GM12878 (cell line): Measurements from ENCODE around the gene NCAPH2. TPM values are rescaled to one million over a fixed set of nuclear protein-coding genes. Genes with fewer than 3 reads are reported as not detected.

Source experiments
- ATAC-seq: fragments of 200-7000 bp; cut with Tn5 transposase; 3 replicates; pipeline ENCODE4 v1.9.1; 2020; ENCODE audit warnings: mild to moderate bottlenecking, moderate library complexity
- BruUV-seq: library from RNA; stranded (reverse); fragments of 400-500 nt; replicated peaks from 2 replicates; lab custom pipeline; 2021; lab: Mats Ljungman, UMichigan
- CTCF ChIA-PET: fragments of 300-600 bp; sonication (Branson Sonifier 250); formaldehyde crosslinking; extraction: SDS; loops from one replicate; lab custom pipeline; 2021; ENCODE audit warnings: inconsistent platforms; lab: Yijun Ruan, JAX
- POLR2A ChIA-PET: fragments of 350-600 bp; formaldehyde crosslinking; extraction: SDS; loops from one replicate; lab custom pipeline; 2021; ENCODE audit warnings: inconsistent platforms; lab: Charles Lee
- RAD21 ChIA-PET: fragments of 300-600 bp; sonication (Branson Sonifier 250); formaldehyde crosslinking; loops from one replicate; lab custom pipeline; 2023; ENCODE audit warnings: antibody characterized with exemption; ENCODE audit not compliant: unreplicated experiment; lab: Charles Lee
- SMC1A ChIA-PET: fragments of 300-600 bp; sonication (Branson Sonifier 250); formaldehyde crosslinking; loops from one replicate; lab custom pipeline; 2023; ENCODE audit not compliant: unreplicated experiment, uncharacterized antibody; lab: Charles Lee
- DNase-seq: peaks from one replicate; pipeline ENCODE4 v3.0.0-alpha.2; 2011; ENCODE audit warnings: low read depth, low spot score
- FAIRE-seq: peaks from 3 replicates; lab custom pipeline; 2011; peaks lifted over from hg19 to GRCh38; lab: Jason Lieb, UNC
- H2AFZ ChIP-seq: 2 replicates; pipeline ENCODE4 v1.6.0; 2011; ENCODE audit warnings: low read depth, low read length, control low read depth; ENCODE audit not compliant: control insufficient read depth
- H3K27ac ChIP-seq: 2 replicates; pipeline ENCODE4 v1.5.1; 2011; ENCODE audit warnings: control low read depth; ENCODE audit not compliant: control insufficient read depth, insufficient read depth
- H3K27me3 ChIP-seq, 2 experiments: replicated peaks in 1 of 2; 2 replicates each; pipeline versions ENCODE4 v1.6.0 to v1.6.1; 2011; ENCODE audit warnings: low read length in 1 of 2; ENCODE audit not compliant: control insufficient read depth in 2 of 2, insufficient read depth in 2 of 2
- H3K36me3 ChIP-seq, 2 experiments: 2 replicates each; pipeline ENCODE4 v1.5.1; 2011; ENCODE audit warnings: low read length in 1 of 2; ENCODE audit not compliant: control insufficient read depth in 2 of 2, insufficient read depth in 2 of 2
- H3K4me1 ChIP-seq: 2 replicates; pipeline ENCODE4 v1.6.1; 2011; ENCODE audit warnings: mild to moderate bottlenecking, low read length, moderate library complexity, mixed read lengths; ENCODE audit not compliant: control insufficient read depth, insufficient read depth
- H3K4me2 ChIP-seq: 2 replicates; pipeline ENCODE4 v1.6.0; 2011; ENCODE audit warnings: control low read depth; ENCODE audit not compliant: control insufficient read depth, insufficient read depth
- H3K4me3 ChIP-seq: fragments of 200-600 bp; sonication (generic); 2 replicates; pipeline ENCODE4 v1.5.1; 2016
- H3K79me2 ChIP-seq: 2 replicates; pipeline ENCODE4 v1.6.0; 2011; ENCODE audit warnings: low read length; ENCODE audit not compliant: control insufficient read depth, insufficient read depth
- H3K9ac ChIP-seq: 2 replicates; pipeline ENCODE4 v1.8.0; 2011; ENCODE audit warnings: low read length, control low read depth, mixed read lengths; ENCODE audit not compliant: control insufficient read depth, insufficient read depth
- H3K9me3 ChIP-seq: replicated peaks from 3 replicates; pipeline ENCODE4 v1.5.1; 2011; ENCODE audit warnings: mild to moderate bottlenecking, low read length; ENCODE audit not compliant: control insufficient read depth, insufficient read depth
- H4K20me1 ChIP-seq: 2 replicates; pipeline ENCODE4 v1.6.0; 2011; ENCODE audit not compliant: control insufficient read depth, insufficient read depth
- BHLHE40 ChIP-seq, 2 experiments: fragments of 450-650 bp in 1 of 2; IDR thresholded peaks; 2 replicates each; pipeline ENCODE4 v1.6.1; 2011 to 2017; ENCODE audit warnings: low read depth in 2 of 2, borderline replicate concordance in 1 of 2, improper control_type of control experiment in 1 of 2, low read length in 1 of 2, mild to moderate bottlenecking in 1 of 2
- FOS ChIP-seq: IDR thresholded peaks from 3 replicates; pipeline ENCODE4 v1.6.1; 2011; ENCODE audit warnings: borderline replicate concordance; ENCODE audit not compliant: insufficient read length; ENCODE audit errors: extremely low read depth
- PBX3 ChIP-seq: IDR thresholded peaks from 2 replicates; pipeline ENCODE4 v1.6.1; 2011; ENCODE audit warnings: mild to moderate bottlenecking, low read depth, low read length, moderate library complexity; ENCODE audit not compliant: insufficient replicate concordance
- RAD51 ChIP-seq: fragments of 450-650 bp; IDR thresholded peaks from 2 replicates; pipeline ENCODE4 v1.6.1; 2016; ENCODE audit warnings: moderate library complexity, mild to moderate bottlenecking, inconsistent platforms
- TARDBP ChIP-seq: IDR thresholded peaks from 2 replicates; pipeline ENCODE4 v1.6.1; 2016; ENCODE audit warnings: borderline replicate concordance
- WGBS: methylation state at CpG from one replicate; pipeline ENCODE4 v1.1.6; 2016; ENCODE audit warnings: low lambda C conversion rate; ENCODE audit not compliant: insufficient replicate concordance, insufficient coverage; ENCODE audit errors: missing lambda C conversion rate; 5-methylcytosine and 5-hydroxymethylcytosine counted together
- in situ Hi-C: fragments of 300-500 bp; cut with MboI; formaldehyde crosslinking; loops from 9 replicates; pipeline ENCODE4 v1.14.3; 2018; ENCODE audit warnings: mixed read lengths
- intact Hi-C: fragments of 100-400 bp; cut with micrococcal nuclease; formaldehyde crosslinking; loops from one replicate; pipeline ENCODE4 v1.14.2; 2022; ENCODE audit not compliant: unreplicated experiment
- polyA plus RNA-seq, 11 experiments: library from polyadenylated mRNA; depleted of rRNA in 4 of 11; unstranded in 6 of 11; stranded (reverse) in 5 of 11; fragments of >200 nt; fragmentation: Nextera tagmentation in 4 of 11; fragmentation: Illumina TruSeq in 1 of 11; extraction: Ambion mirVana in 4 of 11; extraction: Trizol in 1 of 11; gene quantifications; 1 replicate in 1 of 11; 2 replicates in 10 of 11; pipeline versions ENCODE4 v1.2.1 to v1.2.3, GENCODE V29; 2011 to 2016; ENCODE audit warnings: inconsistent platforms in 2 of 11, missing spikeins in 2 of 11, low read depth in 1 of 11
- total RNA-seq, 4 experiments: library from RNA; depleted of rRNA in 3 of 4; stranded (reverse); fragments of >200 nt in 3 of 4; fragmentation: Illumina TruSeq in 1 of 4; extraction: Trizol in 1 of 4; gene quantifications; 2 replicates each; pipeline versions ENCODE4 v1.2.1 to v1.2.3, GENCODE V29; 2013 to 2021

NCAPH2 gene
- total and polyA plus RNA-seq, 10 of the 15 experiments (the other 5 are each of a cell fraction or from before 2014, with no cell fraction given): 5.0 to 110 (median 59.9) TPM

DNA sequence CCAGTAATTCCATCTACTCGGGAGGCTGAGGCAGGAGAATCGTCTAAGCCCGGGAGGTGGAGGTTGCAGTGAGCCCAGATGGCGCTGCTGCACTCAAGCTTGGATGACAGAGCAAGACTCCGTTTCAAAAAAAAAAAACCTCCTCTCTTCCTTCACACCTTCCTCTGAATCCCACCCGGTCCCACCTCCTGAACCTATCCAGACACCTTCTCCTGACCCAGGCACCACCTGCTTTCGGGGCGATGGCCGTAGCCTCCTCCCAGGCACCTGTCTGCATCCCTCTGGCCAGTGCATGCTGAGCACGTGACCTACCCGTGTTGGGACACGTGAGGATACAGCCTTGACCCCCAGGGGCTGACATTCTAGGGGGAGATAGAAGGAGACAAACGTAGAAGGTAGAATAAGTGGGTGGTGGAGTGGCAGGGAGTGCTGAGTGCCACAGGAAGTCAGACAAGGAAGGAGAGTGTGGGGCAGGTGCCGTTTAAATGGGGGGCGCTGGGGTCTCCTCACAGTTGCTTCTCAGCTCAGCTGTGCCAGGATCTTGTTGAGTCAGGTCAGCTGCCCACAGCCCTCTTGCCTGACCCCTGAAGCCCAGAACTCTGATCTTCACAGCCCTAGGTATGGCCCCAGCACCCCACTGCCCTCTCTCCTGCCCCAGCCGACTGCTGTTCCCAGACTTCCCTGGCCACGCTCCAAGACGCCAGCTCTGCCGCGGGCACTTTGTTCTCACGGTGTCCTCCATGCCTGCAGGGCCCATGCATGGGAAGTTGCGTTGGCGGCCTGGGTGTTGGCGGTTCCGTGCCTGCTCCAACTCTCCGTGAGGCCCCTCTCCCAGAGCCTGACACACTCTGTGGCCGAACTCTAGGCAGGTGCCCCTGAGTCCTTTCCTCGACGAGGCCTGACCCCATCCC is 22.5 kb upstream of the NCAPH2 start:
- Histone ChIP-seq H3K4me3 (no peak overlapping the region), H3K9me3 (no peaks in the 10 kb centered on the region), H3K4me2 (no peak overlapping the region), H3K4me1 (no peaks in the 10 kb centered on the region), H4K20me1 (no peaks in the 10 kb centered on the region), H3K36me3 (no peaks in the 10 kb centered on the region), H2AFZ (no peak overlapping the region), H3K27me3 (peaks cover 0 to 3% of the 10 kb centered on the region in 2 experiments; a peak in 2 of 4 replicates), H3K27ac (no peak overlapping the region), H3K9ac (no peak overlapping the region), H3K79me2 (no peaks in the 10 kb centered on the region)
- no peak for FAIRE-seq
- RAD21 ChIA-PET: interaction anchor here (0.6 to 1.7 kb wide), 2 partner anchors 13 to 226 kb away, joined by 3 to 5 read pairs; no protein-coding TSS in a partner anchor
- no peak for DNase-seq
- CTCF ChIA-PET: interaction anchor here (0.6 to 4.1 kb wide), 4 partner anchors 12 to 197 kb away, joined by 3 to 29 read pairs (median 6); partner anchors contain the start of gene SCO2
- SMC1A ChIA-PET: no interaction called here
- no peak for ATAC-seq
- intact Hi-C loops (no loop called here), in situ Hi-C loops (no loop called here)
- peak; percentile 37; the same call in 1 of the 2 replicates for TF ChIP-seq RAD51
- no peak for TF ChIP-seq FOS
- TF ChIP-seq PBX3: no peak
- peak in 1 of 2 experiments; percentile 76; a peak in 2 of 4 replicates for TF ChIP-seq BHLHE40 (IDR thresholded peaks at IDR 0.05; ENCODE audit: borderline replicate concordance in 1 of 2, low read depth in 2 of 2, low read length in 1 of 2)
- TF ChIP-seq TARDBP: no peak
- WGBS: 42% methylated on average over 26 of the region's 29 CpGs
- POLR2A ChIA-PET: interaction anchor here (1.3 kb wide), 1 partner anchor 17 kb away, joined by 3 read pairs; no protein-coding TSS in a partner anchor
- no TSS peak for BruUV-seq
